Stimulated activated effector memory CD8-positive, alpha-beta T cell treated with anti-CD3 and anti-CD28 coated beads, Interleukin-12 subunit alpha, Interleukin-12 subunit beta, amount 100 ng/mL, for 72 hours (primary cell): ENCODE results near the gene GPX8.

Experiments
- ATAC-seq: fragments of 150-1000 bp; cut with Tn5 transposase; 2 replicates; pipeline ENCODE4 v1.10.0; 2021
- DNase-seq, 2 donors: peaks; one replicate each; pipeline ENCODE4 v3.0.0; 2021 to 2022; ENCODE audit warnings: low spot score in 2 of 2
- H3K27ac Mint-ChIP-seq: one replicate; pipeline ENCODE4 v1.8.0; 2022; ENCODE audit warnings: mild to moderate bottlenecking, mixed read lengths
- H3K36me3 Mint-ChIP-seq: one replicate; pipeline ENCODE4 v1.8.0; 2022; ENCODE audit warnings: mild to moderate bottlenecking, mixed read lengths
- H3K4me1 Mint-ChIP-seq: one replicate; pipeline ENCODE4 v1.8.0; 2022; ENCODE audit warnings: mixed read lengths
- H3K4me3 Mint-ChIP-seq: one replicate; pipeline ENCODE4 v1.8.0; 2022; ENCODE audit warnings: mild to moderate bottlenecking, mixed read lengths
- H3K9me3 Mint-ChIP-seq: one replicate; pipeline ENCODE4 v1.8.0; 2022; ENCODE audit warnings: mixed read lengths

The GPX8 gene

DNA sequence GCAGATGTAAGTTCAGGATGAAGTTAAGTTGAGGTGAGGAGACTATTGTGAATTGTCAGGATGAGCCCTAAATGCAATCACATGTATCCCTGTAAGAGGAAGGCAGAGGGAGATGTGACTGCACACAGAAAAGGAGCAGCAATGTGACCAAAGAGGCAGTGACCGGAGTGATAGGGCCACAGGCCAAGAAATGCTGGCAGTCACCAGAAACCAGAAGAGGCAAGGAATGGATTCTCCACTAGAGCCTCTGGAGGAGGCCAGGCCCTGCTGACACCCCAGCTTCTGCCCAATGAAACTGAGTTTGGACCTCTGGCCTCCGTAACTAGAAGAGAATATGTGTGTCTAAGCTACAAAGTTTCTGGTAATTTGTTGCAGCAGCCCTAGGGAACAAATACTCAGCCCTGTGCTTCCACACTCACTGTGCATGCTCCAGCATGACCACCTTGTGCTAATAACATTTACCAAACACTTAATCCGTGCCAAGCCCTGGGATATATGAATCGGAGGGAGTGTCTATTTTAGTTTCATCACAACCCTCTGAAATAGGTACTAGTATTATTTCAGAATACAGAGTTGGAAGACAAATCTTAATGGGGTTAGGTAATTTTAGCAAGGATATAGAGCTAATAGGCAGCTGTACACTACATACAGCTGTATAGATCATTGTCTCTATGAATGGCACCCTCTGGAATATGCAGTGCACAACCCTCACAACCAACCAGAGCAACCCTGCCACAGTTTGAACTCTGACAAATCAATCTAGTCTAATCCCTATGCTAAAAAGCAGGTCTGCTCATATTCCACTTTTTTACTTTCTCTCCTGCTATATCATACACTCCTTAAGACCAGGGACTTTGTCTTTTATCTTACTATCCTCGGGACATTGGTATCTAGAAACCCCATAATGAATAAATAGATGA lies 7.8 kb upstream of the GPX8 start:
- Mint-ChIP-seq H3K27ac (no peak overlapping the region), H3K9me3 (no peaks in the 10 kb centered on the region), H3K4me1 (no peaks in the 10 kb centered on the region), H3K36me3 (no peaks in the 10 kb centered on the region), H3K4me3 (no peak overlapping the region)
- no peak for ATAC-seq
- no peak for DNase-seq

DNA sequence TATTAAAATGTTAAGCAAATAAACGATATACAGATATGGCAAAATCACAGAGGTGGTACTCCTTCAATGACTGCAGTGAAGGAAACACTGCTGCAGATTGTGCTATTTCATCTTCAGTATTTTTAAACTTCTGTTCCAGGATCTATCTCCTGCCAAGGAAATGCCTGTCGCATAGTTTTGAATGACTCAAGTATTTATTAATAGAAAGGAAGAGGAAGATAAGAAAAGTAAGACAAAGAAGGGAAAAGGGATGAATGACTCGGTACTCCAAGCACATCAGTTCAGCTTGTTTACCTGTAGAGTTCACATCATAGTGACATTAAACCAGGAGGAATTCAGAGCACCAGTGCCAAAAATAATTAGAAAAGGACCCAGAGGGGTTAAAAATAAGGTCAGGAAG lies 5.1 kb upstream of the GPX8 start:
- ATAC-seq (no peak), DNase-seq (no peak)
- Mint-ChIP-seq H3K27ac (no peak overlapping the region), H3K4me1 (no peaks in the 10 kb centered on the region), H3K36me3 (no peaks in the 10 kb centered on the region), H3K9me3 (no peaks in the 10 kb centered on the region), H3K4me3 (no peak overlapping the region)

GRCh38 chr5:55160493-55161209 lies 680 bp downstream of the GPX8 start:
- no peaks in the 10 kb centered on the region for H3K4me1 Mint-ChIP-seq
- DNase-seq = no peak
- ATAC-seq = no peak
- no peaks in the 10 kb centered on the region for H3K36me3 Mint-ChIP-seq
- H3K4me3 Mint-ChIP-seq = no peak overlapping the region
- no peaks in the 10 kb centered on the region for H3K9me3 Mint-ChIP-seq
- no peak overlapping the region for H3K27ac Mint-ChIP-seq

GRCh38 chr5:55162666-55163065 lies 2.7 kb downstream of the GPX8 start:
- Mint-ChIP-seq H3K4me1 (no peaks in the 10 kb centered on the region), H3K27ac (no peak overlapping the region), H3K9me3 (no peaks in the 10 kb centered on the region), H3K4me3 (no peak overlapping the region), H3K36me3 (no peaks in the 10 kb centered on the region)
- ATAC-seq = no peak
- DNase-seq = no peak

- H3K9me3 Mint-ChIP-seq = no peaks in the 10 kb centered on the region
- no peak overlapping the region for H3K27ac Mint-ChIP-seq
Measured at GRCh38 chr5:55171471-55171870, 11.5 kb downstream of the GPX8 start.

DNA sequence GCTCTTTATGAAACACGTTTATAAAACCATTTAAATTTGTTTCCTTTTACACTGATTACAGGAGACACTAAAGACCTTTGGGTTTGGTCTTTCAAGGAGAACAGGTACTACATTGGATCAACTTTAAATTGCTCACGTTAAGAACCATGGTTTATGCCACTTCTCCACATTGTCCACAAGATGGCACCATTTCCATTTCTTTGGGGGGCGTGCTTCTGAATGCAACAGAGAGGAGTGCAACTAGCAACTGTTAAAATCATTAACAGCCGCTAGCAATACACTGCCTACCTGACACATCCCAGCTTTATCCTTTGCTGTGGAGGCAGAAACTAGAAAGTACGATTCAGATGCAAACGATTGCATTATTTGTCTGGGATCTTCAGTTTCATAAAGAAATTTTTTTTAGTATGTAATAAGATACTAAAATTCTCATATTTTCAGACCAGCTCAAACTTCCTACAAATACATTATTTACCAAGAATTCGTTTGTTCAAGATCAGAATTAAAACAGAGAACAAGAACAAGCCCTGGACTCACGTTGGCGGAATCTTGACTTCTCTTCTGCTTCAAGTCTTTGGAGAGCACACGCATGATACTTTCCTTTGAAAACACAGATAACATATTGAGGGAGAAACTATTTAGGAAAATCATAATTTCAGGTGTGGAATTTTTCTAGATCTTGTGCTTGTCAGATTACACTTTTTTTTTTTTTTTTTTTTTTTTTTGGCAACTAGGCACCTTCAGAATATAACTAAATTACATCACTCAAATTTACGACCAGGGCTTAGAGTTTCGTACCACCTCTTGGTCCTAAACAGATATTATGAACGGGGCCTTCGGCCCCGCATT lies 12.3 kb downstream of the GPX8 start:
- Mint-ChIP-seq H3K9me3 (no peaks in the 10 kb centered on the region), H3K4me1 (peaks cover 33% of the 10 kb centered on the region), H3K36me3 (no peaks in the 10 kb centered on the region), H3K4me3 (peak overlapping the region; percentile 79), H3K27ac (no peak overlapping the region)
- peak; percentile 74 for ATAC-seq
- DNase-seq = peak; percentile 30 to 68

More at GRCh38 chr5:55171471-55171870, 11.5 kb downstream of the GPX8 start:
- no peak for DNase-seq
- no peak for ATAC-seq
- Mint-ChIP-seq H3K4me1 (peaks cover 29% of the 10 kb centered on the region), H3K4me3 (no peak overlapping the region), H3K36me3 (no peaks in the 10 kb centered on the region)

DNA sequence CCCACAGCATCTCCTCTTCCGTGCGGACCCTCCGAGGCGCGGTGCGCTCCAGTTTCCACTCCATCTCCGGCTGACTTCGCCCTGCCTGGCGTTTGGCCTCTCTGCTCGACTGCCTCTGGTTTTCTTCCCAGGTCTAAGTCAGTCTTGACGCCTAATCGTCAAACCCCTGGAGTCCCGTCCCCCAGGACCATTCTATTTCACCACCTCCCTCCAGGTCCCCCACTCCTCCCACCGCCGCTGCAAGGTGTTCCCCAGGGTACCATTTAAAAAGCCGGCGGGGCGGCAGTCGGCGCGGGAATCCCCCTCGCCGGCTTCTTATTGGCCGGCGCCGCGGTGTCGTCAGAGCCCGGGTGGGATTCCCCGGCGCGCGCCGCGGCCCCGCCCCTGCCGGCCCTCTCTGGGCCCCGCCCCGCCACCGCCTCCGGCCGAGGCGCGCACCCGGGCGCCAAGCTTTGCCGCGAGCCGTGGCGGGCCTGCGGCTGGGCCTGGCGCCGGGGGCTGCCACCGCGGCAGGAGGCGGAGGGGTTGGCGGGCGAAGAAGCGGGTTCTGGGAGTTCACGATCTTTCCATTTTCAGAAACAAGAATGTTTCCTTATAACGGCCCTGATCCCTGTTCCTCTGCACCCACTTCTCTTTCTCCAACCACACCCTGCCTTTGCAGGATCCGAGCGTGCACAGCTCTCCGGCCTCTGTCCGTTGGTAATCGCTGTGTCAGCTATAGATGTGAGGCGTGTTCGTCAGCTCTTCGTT lies 13.1 kb downstream of the GPX8 start, which contains the start of gene CDC20B:
Gene CDC20B, minus strand, starts transcription at position 241 of the 750 bp plus-strand sequence. Its CDS starts 177 bp downstream, at position 64.
- Mint-ChIP-seq H3K4me3 (peak within 1 kb of the TSS; percentile 79), H3K9me3 (no peaks in the 10 kb centered on the region), H3K36me3 (no peaks in the 10 kb centered on the region), H3K4me1 (peaks cover 33% of the 10 kb centered on the region), H3K27ac (no peak within 1 kb of the TSS)
- peak; percentile 69 to 86 for DNase-seq
- peak; percentile 93 for ATAC-seq

GRCh38 chr5:55173687-55174230 lies 13.8 kb downstream of the GPX8 start:
- peak in 1 of 2 donors; percentile 59 for DNase-seq
- Mint-ChIP-seq H3K4me1 (peaks cover 33% of the 10 kb centered on the region), H3K27ac (no peak overlapping the region)

DNA sequence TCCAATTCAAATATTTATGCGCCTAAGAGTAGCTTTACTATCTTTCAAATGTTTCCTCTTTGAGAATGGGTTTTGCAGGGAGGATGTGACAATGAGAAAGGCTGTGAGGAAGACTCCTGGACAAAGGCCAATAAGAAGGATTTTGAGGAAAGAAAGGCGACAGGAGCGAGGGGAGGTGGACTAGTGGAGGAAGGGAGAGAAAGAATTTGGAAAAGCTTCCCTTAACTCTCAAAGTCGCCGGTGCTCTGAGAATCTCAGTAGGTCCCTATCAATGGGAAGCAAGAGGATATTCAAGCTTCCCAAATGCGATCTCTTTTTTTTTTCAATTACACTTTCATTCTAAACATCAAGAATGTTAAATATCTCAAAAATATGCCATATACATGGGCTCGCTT lies 15.8 kb downstream of the GPX8 start:
- H3K4me1 Mint-ChIP-seq = peaks cover 33% of the 10 kb centered on the region
- H3K4me3 Mint-ChIP-seq = peak overlapping the region; percentile 61
- H3K27ac Mint-ChIP-seq = no peak overlapping the region
- ATAC-seq = no peak
- DNase-seq = no peak
- H3K36me3 Mint-ChIP-seq = no peaks in the 10 kb centered on the region
- no peaks in the 10 kb centered on the region for H3K9me3 Mint-ChIP-seq

More at GRCh38 chr5:55173687-55174230, 13.8 kb downstream of the GPX8 start:
- Mint-ChIP-seq H3K9me3 (no peaks in the 10 kb centered on the region), H3K4me3 (peak overlapping the region; percentile 79), H3K36me3 (no peaks in the 10 kb centered on the region)
- ATAC-seq = no peak

- peak; percentile 22 to 53 for DNase-seq
- Mint-ChIP-seq H3K4me3 (peak overlapping the region; percentile 61), H3K36me3 (no peaks in the 10 kb centered on the region), H3K4me1 (peaks cover 33% of the 10 kb centered on the region), H3K27ac (no peak overlapping the region), H3K9me3 (no peaks in the 10 kb centered on the region)
- ATAC-seq = peak; percentile 55
Measured at GRCh38 chr5:55176176-55176818, 16.3 kb downstream of the GPX8 start.

DNA sequence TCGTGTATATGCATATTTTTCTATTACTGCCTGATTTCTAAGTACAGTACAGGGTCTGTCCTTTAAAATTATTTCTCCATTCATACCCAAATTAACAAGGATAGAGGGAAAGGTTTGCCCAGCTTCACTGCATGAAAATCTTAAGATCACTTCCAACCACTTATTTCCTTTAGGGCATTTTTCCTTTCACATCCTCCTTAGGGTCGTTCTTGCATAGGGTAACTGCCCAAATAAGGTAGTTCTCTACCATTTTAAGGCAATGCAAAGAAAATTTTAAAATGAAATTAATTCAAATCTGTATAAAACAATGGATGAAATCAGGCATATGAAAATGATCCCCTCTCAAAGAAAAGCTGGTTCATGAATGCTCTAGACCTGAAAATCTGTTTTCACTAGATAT lies 17.1 kb downstream of the GPX8 start:
- ATAC-seq = no peak
- Mint-ChIP-seq H3K9me3 (no peaks in the 10 kb centered on the region), H3K4me3 (peak overlapping the region; percentile 61), H3K36me3 (no peaks in the 10 kb centered on the region), H3K4me1 (peaks cover 33% of the 10 kb centered on the region), H3K27ac (no peak overlapping the region)
- no peak for DNase-seq

DNA sequence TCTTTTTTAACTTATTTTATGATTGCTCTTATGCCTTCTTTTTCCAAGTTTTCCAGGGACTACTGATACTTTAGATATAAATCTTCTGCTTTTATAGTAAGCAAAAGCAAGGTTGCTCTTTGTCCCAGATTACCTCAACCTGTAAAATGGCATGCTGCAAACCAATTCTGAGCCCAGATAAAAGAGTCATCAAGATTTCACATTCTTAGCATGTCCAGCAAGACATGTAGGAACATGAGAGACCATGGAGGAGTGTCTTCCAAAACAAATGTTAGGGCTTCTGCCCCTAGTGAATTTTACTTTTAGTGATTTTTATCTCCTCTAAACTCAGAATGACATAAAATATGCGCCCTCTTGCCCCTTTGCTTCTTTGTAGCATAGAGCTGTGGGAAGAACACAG lies 20.0 kb downstream of the GPX8 start:
- no peak for DNase-seq
- H3K4me1 Mint-ChIP-seq = peaks cover 15% of the 10 kb centered on the region
- no peaks in the 10 kb centered on the region for H3K9me3 Mint-ChIP-seq
- no peak for ATAC-seq
- no peak overlapping the region for H3K27ac Mint-ChIP-seq
- H3K4me3 Mint-ChIP-seq = no peak overlapping the region
- no peaks in the 10 kb centered on the region for H3K36me3 Mint-ChIP-seq

- DNase-seq (no peak), ATAC-seq (no peak)
- H3K27ac Mint-ChIP-seq = no peak overlapping the region
- no peaks in the 10 kb centered on the region for H3K9me3 Mint-ChIP-seq
- H3K4me3 Mint-ChIP-seq = no peak overlapping the region
- no peaks in the 10 kb centered on the region for H3K36me3 Mint-ChIP-seq
- H3K4me1 Mint-ChIP-seq = no peaks in the 10 kb centered on the region
Measured at GRCh38 chr5:55187370-55187769, 27.4 kb downstream of the GPX8 start.
